ENCODE data around the gene PSMA3. TPM values are rescaled to one million over a fixed set of nuclear protein-coding genes. Genes with fewer than 3 reads are reported as not detected.
"Not testable (repeated sequence)": the region's sequence is repeated elsewhere in the genome, so short reads cannot be mapped to it uniquely, and the experiment has no call there.

The PSMA3 gene
- total RNA-seq, 4 donors from 2014 or later, result 55.1 to 70.8 (median 64.4) TPM

DNA sequence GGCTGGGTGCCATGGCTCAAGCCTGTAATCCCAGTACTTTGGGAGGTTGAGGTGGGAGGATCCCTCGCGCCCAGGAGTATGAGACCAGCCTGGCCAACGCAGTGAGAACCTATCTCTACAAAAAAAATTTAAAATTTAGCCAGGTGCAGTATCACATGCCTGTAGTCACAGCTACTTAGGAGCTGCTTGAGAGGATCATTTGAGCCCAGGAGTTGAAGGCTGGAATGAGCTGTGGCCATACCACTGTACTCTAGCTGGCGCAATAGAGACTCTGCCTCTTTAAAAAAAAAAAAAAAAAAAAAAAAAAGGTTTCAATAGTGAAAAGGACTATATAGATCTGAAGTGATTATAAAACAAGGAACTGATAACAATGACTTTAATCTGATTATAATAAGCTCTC lies 13.5 kb downstream of the PSMA3 start:
- TF ChIP-seq POLR2A (IDR thresholded peaks at IDR 0.05), result no peak
- TF ChIP-seq CTCF (IDR thresholded peaks at IDR 0.05), result no peak
- DNase-seq (ENCODE audit: low spot score in 2 of 2), result no peak
- H3K4me3 ChIP-seq (ENCODE audit: low read depth, poor library complexity, severe bottlenecking), result no peak overlapping the region
- intact Hi-C loops (cut with DNase I; ENCODE audit: low total_unique reads), result no loop called here
- 94 to 99% methylated on average over 4 of the region's 4 CpGs for WGBS, 2 donors

- WGBS, 2 donors, result 97 to 98% methylated on average over 10 of the region's 10 CpGs
- intact Hi-C loops (cut with DNase I; ENCODE audit: low total_unique reads); DNase-seq (ENCODE audit: low spot score in 2 of 2); H3K4me3 ChIP-seq (ENCODE audit: low read depth, poor library complexity, severe bottlenecking): not testable (repeated sequence)
Observed at GRCh38 chr14:58262005-58262404, 17.4 kb downstream of the PSMA3 start.

DNA sequence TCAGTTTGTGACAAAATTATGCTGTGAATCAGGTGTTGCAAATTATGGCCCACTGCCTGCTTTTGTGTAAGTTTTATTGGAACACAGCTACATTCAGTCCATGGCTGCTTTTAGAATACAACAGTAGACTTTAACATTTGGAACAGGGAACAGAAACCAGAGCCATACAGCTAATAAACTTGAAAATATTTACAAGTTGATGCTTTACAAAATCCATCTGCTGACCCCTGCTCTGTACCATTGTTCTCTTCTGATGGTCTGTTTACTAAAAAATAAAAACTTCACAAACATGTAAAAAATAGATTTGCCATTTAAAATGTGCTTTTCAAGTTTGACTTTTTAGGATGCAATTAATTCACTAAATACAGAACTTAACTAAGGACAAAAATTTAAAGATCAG lies 20.8 kb downstream of the PSMA3 start:
- no peak for TF ChIP-seq POLR2A (IDR thresholded peaks at IDR 0.05)
- TF ChIP-seq CTCF (IDR thresholded peaks at IDR 0.05), result no peak
- H3K4me3 ChIP-seq (ENCODE audit: low read depth, poor library complexity, severe bottlenecking), result no peak overlapping the region
- DNase-seq (ENCODE audit: low spot score in 2 of 2), result no peak
- intact Hi-C loops (cut with DNase I; ENCODE audit: low total_unique reads), result no loop called here

DNA sequence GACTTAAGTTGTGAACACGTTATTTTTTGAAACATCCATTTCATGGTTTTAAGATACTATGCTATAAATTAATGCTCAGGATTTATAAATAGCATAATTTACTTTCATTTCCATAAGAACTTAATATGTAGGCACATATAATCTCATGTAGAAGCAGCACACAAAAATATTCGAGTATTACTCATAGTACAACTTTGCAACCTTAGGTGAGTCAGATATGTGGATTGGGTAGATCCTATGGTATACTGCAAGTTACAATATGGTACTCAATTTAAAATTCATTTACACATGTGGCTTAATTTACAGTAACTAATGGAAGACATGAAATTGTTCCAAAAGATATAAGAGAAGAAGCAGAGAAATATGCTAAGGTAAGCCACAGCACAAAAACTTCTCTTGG lies 26.0 kb downstream of the PSMA3 start:
- H3K4me3 ChIP-seq (ENCODE audit: low read depth, poor library complexity, severe bottlenecking), result no peak overlapping the region
- WGBS, 2 donors, result 71 to 80% methylated on average over 2 of the region's 2 CpGs
- TF ChIP-seq CTCF (IDR thresholded peaks at IDR 0.05) (no peak), POLR2A (IDR thresholded peaks at IDR 0.05) (no peak)
- intact Hi-C loops (cut with DNase I; ENCODE audit: low total_unique reads), result no loop called here
- no peak for DNase-seq (ENCODE audit: low spot score in 2 of 2)

GRCh38 chr14:58272588-58273372 lies 28.1 kb downstream of the PSMA3 start:
- 71% methylated on average over 4 of the region's 4 CpGs for WGBS, 2 donors
- DNase-seq (ENCODE audit: low spot score in 2 of 2), result no peak
- intact Hi-C loops (cut with DNase I; ENCODE audit: low total_unique reads), result no loop called here
- TF ChIP-seq POLR2A (IDR thresholded peaks at IDR 0.05) (no peak), CTCF (IDR thresholded peaks at IDR 0.05) (no peak)
- no peak overlapping the region for H3K4me3 ChIP-seq (ENCODE audit: low read depth, poor library complexity, severe bottlenecking)

DNA sequence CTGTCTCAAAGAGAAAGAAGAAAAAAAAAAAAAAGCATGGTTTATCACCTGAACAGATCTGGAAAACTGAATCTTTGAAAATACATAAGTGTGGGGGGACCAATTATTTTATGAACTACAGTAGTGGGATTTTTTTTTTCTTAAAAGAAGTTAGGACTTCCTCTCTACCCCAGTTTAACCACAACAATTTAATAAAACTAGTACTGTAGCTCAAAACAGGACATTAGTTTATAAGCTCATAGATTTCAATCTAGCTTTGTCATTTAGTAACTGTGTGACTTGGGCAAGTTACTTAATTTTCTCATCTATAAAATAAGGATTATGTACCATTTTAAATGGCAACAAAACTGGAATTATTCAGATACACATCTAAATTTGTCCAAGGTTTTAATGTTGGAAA lies 30.2 kb downstream of the PSMA3 start:
- no peak for DNase-seq (ENCODE audit: low spot score in 2 of 2)

More for the DNA sequence above, 30.2 kb downstream of the PSMA3 start:
- H3K4me3 ChIP-seq (ENCODE audit: low read depth, poor library complexity, severe bottlenecking), result no peak overlapping the region
- intact Hi-C loops (cut with DNase I; ENCODE audit: low total_unique reads), result no loop called here
- no peak for TF ChIP-seq CTCF (IDR thresholded peaks at IDR 0.05)
- TF ChIP-seq POLR2A (IDR thresholded peaks at IDR 0.05), result no peak
